ENCODE results near the gene SHROOM3. TPM values are rescaled to one million over a fixed set of nuclear protein-coding genes. Genes with fewer than 3 reads are reported as not detected.

Gene SHROOM3
- total and polyA plus RNA-seq, 12 donors: 1.1 to 16.2 (median 8.8) TPM

DNA sequence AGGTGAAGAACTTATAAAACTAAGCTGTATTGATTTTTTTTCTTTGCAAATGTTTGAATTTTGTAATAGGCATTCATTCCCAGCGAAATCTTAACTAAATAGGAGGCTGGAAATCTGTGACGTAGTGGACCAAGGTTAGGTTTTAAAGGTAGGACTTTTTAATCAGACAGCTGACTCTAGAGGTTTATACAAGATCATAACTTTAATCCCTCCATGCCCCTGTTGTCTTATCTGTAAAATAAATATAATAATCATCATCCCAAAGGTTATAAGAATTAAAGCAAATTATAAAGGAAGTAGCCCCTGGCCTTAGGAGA lies 101.3 kb downstream of the SHROOM3 start:
- Histone ChIP-seq H3K4me1 (replicated peaks in 1 of 2) (no peaks in the 10 kb centered on the region), H3K27me3 (no peaks in the 10 kb centered on the region), H3K9me3 (replicated peaks in 1 of 3) (no peaks in the 10 kb centered on the region), H3K27ac (no peak overlapping the region), H3K36me3 (replicated peaks in 1 of 2) (no peaks in the 10 kb centered on the region), H3K4me3 (no peak overlapping the region)
- intact Hi-C loops (cut with DNase I): no loop called here
- WGBS, 4 donors: 80 to 89% (median 83%) methylated on average over 2 of the region's 2 CpGs
- no peak for TF ChIP-seq POLR2A (IDR thresholded peaks at IDR 0.05)
- TF ChIP-seq, protein P1, sequence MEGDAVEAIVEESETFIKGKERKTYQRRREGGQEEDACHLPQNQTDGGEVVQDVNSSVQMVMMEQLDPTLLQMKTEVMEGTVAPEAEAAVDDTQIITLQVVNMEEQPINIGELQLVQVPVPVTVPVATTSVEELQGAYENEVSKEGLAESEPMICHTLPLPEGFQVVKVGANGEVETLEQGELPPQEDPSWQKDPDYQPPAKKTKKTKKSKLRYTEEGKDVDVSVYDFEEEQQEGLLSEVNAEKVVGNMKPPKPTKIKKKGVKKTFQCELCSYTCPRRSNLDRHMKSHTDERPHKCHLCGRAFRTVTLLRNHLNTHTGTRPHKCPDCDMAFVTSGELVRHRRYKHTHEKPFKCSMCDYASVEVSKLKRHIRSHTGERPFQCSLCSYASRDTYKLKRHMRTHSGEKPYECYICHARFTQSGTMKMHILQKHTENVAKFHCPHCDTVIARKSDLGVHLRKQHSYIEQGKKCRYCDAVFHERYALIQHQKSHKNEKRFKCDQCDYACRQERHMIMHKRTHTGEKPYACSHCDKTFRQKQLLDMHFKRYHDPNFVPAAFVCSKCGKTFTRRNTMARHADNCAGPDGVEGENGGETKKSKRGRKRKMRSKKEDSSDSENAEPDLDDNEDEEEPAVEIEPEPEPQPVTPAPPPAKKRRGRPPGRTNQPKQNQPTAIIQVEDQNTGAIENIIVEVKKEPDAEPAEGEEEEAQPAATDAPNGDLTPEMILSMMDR (IDR thresholded peaks at IDR 0.05): no peak
- no peak for DNase-seq

DNA sequence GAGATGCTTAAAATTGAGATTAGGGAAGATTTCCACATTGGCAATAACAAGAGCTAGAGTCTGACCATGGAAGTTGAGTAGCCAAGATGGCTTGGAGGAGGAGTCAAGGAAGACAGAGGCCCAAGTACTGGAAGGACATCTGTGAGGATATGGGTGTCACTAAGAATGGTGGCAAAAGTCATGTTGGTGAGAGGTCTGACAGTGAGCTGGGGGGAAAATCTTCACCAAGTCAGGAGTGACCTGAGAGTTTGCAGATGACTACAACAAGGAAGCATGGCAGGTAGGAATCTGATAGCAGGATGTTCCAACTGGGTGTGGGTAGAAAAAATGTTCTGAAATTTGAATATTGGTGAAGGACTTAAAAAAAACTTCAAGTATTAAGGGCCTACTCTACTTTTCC lies 103.3 kb downstream of the SHROOM3 start:
- H3K27ac ChIP-seq: no peak overlapping the region
- intact Hi-C loops (cut with DNase I): no loop called here
- no peaks in the 10 kb centered on the region for H3K9me3 ChIP-seq (replicated peaks in 1 of 3)
- no peaks in the 10 kb centered on the region for H3K27me3 ChIP-seq
- H3K4me3 ChIP-seq: no peak overlapping the region
- H3K36me3 ChIP-seq (replicated peaks in 1 of 2): no peaks in the 10 kb centered on the region
- TF ChIP-seq, protein P1 (IDR thresholded peaks at IDR 0.05): no peak
- TF ChIP-seq POLR2A (IDR thresholded peaks at IDR 0.05): no peak
- no peak for DNase-seq
- H3K4me1 ChIP-seq (replicated peaks in 1 of 2): no peaks in the 10 kb centered on the region

DNA sequence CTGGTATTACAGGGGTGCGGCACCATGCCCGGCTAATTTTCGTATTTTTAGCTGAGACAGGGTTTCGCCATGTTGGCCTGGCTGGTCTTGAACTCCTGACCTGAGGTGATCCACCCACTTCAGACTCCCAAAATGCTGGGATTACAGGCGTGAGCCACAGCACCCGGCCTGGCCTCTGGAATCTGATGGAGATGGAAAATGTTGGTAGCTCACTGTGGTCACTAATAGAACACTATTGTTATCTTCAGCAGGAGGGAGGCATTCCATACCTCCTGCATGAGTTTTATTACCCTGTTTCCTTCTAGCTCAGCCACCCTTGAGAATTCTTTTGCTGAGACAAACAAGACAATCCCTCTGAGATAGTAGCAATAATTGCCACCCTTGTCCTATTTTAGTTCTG lies 105.0 kb downstream of the SHROOM3 start:
- Histone ChIP-seq H3K4me1 (replicated peaks in 1 of 2) (no peaks in the 10 kb centered on the region), H3K27me3 (no peaks in the 10 kb centered on the region), H3K36me3 (replicated peaks in 1 of 2) (no peaks in the 10 kb centered on the region), H3K27ac (no peak overlapping the region), H3K9me3 (replicated peaks in 1 of 3) (no peaks in the 10 kb centered on the region), H3K4me3 (no peak overlapping the region)
- WGBS, 4 donors: 80 to 93% (median 85%) methylated on average over 5 to 6 of the region's 6 CpGs
- intact Hi-C loops (cut with DNase I): no loop called here
- DNase-seq: no peak
- TF ChIP-seq POLR2A (IDR thresholded peaks at IDR 0.05): no peak
- TF ChIP-seq, protein P1 (IDR thresholded peaks at IDR 0.05): no peak

DNA sequence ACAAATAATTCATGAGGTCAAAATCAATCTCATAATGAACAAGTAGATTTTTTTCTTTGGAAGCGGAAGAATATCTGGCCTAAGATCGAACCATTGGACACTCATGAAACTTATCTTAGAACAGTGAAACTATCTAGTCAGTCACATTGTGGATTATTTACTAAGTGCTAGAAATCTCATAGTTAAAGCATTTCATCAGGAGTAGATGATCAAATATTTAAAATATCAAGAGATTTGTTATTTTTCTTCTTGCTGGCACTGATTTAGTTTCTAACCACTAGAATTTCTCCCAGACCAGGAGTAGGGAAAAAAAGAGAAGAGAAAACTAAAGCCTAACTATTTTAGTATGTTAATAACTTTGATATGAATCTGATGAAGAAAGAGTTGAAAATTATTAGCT lies 105.5 kb downstream of the SHROOM3 start:
- Histone ChIP-seq H3K4me3 (no peak overlapping the region), H3K4me1 (replicated peaks in 1 of 2) (no peaks in the 10 kb centered on the region), H3K9me3 (replicated peaks in 1 of 3) (no peaks in the 10 kb centered on the region), H3K27me3 (no peaks in the 10 kb centered on the region), H3K36me3 (replicated peaks in 1 of 2) (no peaks in the 10 kb centered on the region), H3K27ac (no peak overlapping the region)
- intact Hi-C loops (cut with DNase I): no loop called here
- 88 to 97% (median 94%) methylated on average over 2 of the region's 2 CpGs for WGBS, 4 donors
- DNase-seq: no peak
- TF ChIP-seq POLR2A (IDR thresholded peaks at IDR 0.05): no peak
- TF ChIP-seq, protein P1 (IDR thresholded peaks at IDR 0.05): no peak

All from adrenal gland (tissue), 12 donors.